ENCODE measurements around the gene IL22RA2.

GRCh38 chr6:137150072-137150471 is 23.4 kb downstream of the IL22RA2 start:
- TF ChIP-seq KLF15 (CRISPR knock-in tag; IDR thresholded peaks at IDR 0.05; ENCODE audit: borderline replicate concordance) (no peak), EED (CRISPR knock-in tag; IDR thresholded peaks at IDR 0.05) (no peak), TAF1 (CRISPR knock-in tag; IDR thresholded peaks at IDR 0.05) (no peak), SETDB1 (CRISPR knock-in tag; IDR thresholded peaks at IDR 0.05; ENCODE audit: borderline replicate concordance) (no peak), NFE2L1 (CRISPR knock-in tag; IDR thresholded peaks at IDR 0.05; ENCODE audit: borderline replicate concordance) (no peak), U2AF2 (IDR thresholded peaks at IDR 0.05; ENCODE audit: low read depth, low read length) (no peak), CSRNP1 (CRISPR knock-in tag; IDR thresholded peaks at IDR 0.05) (no peak), NR2F1 (CRISPR knock-in tag; IDR thresholded peaks at IDR 0.05) (no peak), MAX (IDR thresholded peaks at IDR 0.05) (no peak), PCBP1 (IDR thresholded peaks at IDR 0.05; ENCODE audit: borderline replicate concordance, low read depth, low read length) (no peak), POLR2A (IDR thresholded peaks at IDR 0.05; ENCODE audit: insufficient read depth in 1 of 2, low read depth in 2 of 2, low read length in 2 of 2) (no peak), HMGXB4 (CRISPR knock-in tag; IDR thresholded peaks at IDR 0.05; ENCODE audit: borderline replicate concordance in 1 of 2, low read depth in 1 of 2) (no peak), REST (IDR thresholded peaks at IDR 0.05; ENCODE audit: borderline replicate concordance in 1 of 2, low read depth in 1 of 2, low read length in 2 of 2) (no peak), SUZ12 (IDR thresholded peaks at IDR 0.05; ENCODE audit: low read depth, low read length) (no peak)

Measured in HepG2 (cell line).